Loucy (cell line): ENCODE measurements around the gene DDN.

Source experiments
- H2AFZ ChIP-seq: fragments of 200-600 bp; sonication (generic); 2 replicates; pipeline ENCODE4 v1.6.0; 2016; ENCODE audit warnings: antibody characterized with exemption, mild to moderate bottlenecking, low read length, moderate library complexity
- H3F3A ChIP-seq: fragments of 200-600 bp; 2 replicates; pipeline ENCODE4 v1.6.0; 2016; ENCODE audit warnings: antibody characterized with exemption, low read depth, mild to moderate bottlenecking
- H3K27me3 ChIP-seq: fragments of 200-600 bp; sonication (generic); 2 replicates; pipeline ENCODE4 v1.6.1; 2014; ENCODE audit warnings: low read length, mild to moderate bottlenecking; ENCODE audit not compliant: insufficient read depth, poor library complexity, severe bottlenecking
- H3K36me3 ChIP-seq: fragments of 200-600 bp; sonication (generic); 2 replicates; pipeline ENCODE4 v1.6.1; 2016; ENCODE audit warnings: low read length; ENCODE audit not compliant: insufficient read depth
- H3K4me1 ChIP-seq: fragments of 200-600 bp; sonication (generic); 2 replicates; pipeline ENCODE4 v1.5.1; 2014; ENCODE audit warnings: low read length, mild to moderate bottlenecking; ENCODE audit not compliant: insufficient read depth, poor library complexity, severe bottlenecking
- H3K4me2 ChIP-seq: fragments of 200-600 bp; sonication (generic); 2 replicates; pipeline ENCODE4 v1.6.0; 2014; ENCODE audit warnings: antibody characterized with exemption, low read length, low read depth, mild to moderate bottlenecking; ENCODE audit not compliant: poor library complexity, severe bottlenecking
- H3K4me3 ChIP-seq: fragments of 200-600 bp; sonication (generic); 2 replicates; pipeline ENCODE4 v1.5.1; 2014; ENCODE audit warnings: low read length, mild to moderate bottlenecking, mixed read lengths; ENCODE audit not compliant: poor library complexity, severe bottlenecking
- H3K79me2 ChIP-seq: fragments of 200-600 bp; sonication (generic); 2 replicates; pipeline ENCODE4 v1.6.1; 2014; ENCODE audit warnings: low read length; ENCODE audit not compliant: insufficient read depth
- H3K9ac ChIP-seq: fragments of 200-600 bp; sonication (generic); 2 replicates; pipeline ENCODE4 v1.6.0; 2014; ENCODE audit warnings: mild to moderate bottlenecking, low read depth, low read length, moderate library complexity; ENCODE audit not compliant: poor library complexity, severe bottlenecking
- H3K9me2 ChIP-seq: fragments of 200-600 bp; sonication (generic); replicated peaks from 2 replicates; pipeline ENCODE4 v1.6.1; 2016; ENCODE audit warnings: low read depth, low read length, mixed read lengths
- H3K9me3 ChIP-seq: fragments of 200-600 bp; sonication (generic); 2 replicates; pipeline ENCODE4 v1.6.1; 2014; ENCODE audit warnings: mild to moderate bottlenecking, antibody characterized with exemption, low read length, low read depth; ENCODE audit not compliant: insufficient read depth
- H4K20me1 ChIP-seq: fragments of 200-600 bp; sonication (generic); 2 replicates; pipeline ENCODE4 v1.6.0; 2014; ENCODE audit warnings: antibody characterized with exemption, low read length, mild to moderate bottlenecking; ENCODE audit not compliant: insufficient read depth, poor library complexity, severe bottlenecking
- CTCF ChIP-seq: fragments of 200-600 bp; sonication (generic); conservative IDR thresholded peaks from 2 replicates; pipeline ENCODE4 v1.5.1; 2014; ENCODE audit warnings: mild to moderate bottlenecking, antibody characterized with exemption, low read length
- EZH2phosphoT487 ChIP-seq: fragments of 200-600 bp; IDR thresholded peaks from 2 replicates; pipeline ENCODE4 v1.6.1; 2018; ENCODE audit warnings: antibody characterized with exemption, mild to moderate bottlenecking, moderate library complexity, borderline replicate concordance

The DDN gene

DNA sequence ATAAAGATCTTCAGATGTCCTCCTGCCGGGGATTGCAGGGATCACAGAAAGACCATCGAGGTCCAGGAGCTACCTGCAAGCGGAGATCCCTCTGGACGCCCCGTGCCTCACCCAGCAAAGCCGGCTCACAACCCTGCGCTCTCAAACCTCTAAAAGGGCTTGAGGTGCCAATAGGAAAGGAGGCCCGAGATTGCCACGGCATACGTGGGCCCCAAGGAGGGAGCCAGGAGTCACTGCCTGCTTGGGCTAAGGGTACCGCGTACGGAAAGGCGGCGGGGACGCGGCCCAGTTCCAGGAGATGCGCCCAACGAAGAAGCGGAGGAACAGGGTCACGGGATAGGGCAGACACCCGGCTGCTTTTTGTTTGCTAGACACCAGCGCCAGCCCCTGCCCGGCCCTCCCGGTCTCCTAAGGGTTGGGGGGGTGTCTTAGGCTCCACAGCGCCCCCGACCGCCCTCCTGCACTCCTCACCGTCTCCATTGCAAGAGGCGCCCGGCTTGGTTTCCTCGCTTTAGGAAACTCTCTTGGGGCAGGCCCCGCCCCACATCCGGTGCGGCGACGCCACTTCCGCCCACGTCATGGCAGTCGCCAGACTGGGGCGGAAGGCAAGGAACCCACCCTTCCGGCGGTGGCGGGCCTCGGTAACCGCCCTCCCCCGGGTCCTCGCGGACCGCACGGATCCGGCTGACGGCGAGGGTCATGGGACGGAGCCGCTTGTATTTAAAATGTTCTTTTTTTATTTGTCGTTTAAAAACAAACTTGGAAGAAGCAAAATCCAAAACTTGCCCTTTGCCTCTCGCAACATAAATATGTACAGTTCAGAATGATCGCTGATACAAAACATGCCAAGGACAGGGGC, 19.3 kb upstream of the DDN start, which contains the start of gene PRKAG1:
TSS of gene PRKAG1 (minus strand) at position 516 of the 859 bp plus-strand sequence. CDS start at position 480, 36 bp downstream.
- Histone ChIP-seq H3K36me3 (peaks cover 22% of the 10 kb centered on the region; the same call in 1 of the 2 replicates), H2AFZ (peak within 1 kb of the TSS; percentile 86), H3K4me3 (peak within 1 kb of the TSS; percentile 91), H3F3A (peaks cover 10% of the 10 kb centered on the region), H3K27me3 (no peaks in the 10 kb centered on the region), H4K20me1 (no peaks in the 10 kb centered on the region), H3K9ac (peak within 1 kb of the TSS; percentile 88), H3K4me1 (peaks cover 20% of the 10 kb centered on the region), H3K9me3 (no peaks in the 10 kb centered on the region), H3K79me2 (0 out of 2 replicates have a peak, but pooled peaks cover 11% of the 10 kb centered on the region), H3K9me2 (no peaks in the 10 kb centered on the region), H3K4me2 (peak within 1 kb of the TSS; percentile 89)
- TF ChIP-seq CTCF (peak; percentile 51), EZH2phosphoT487 (no peak)

DNA sequence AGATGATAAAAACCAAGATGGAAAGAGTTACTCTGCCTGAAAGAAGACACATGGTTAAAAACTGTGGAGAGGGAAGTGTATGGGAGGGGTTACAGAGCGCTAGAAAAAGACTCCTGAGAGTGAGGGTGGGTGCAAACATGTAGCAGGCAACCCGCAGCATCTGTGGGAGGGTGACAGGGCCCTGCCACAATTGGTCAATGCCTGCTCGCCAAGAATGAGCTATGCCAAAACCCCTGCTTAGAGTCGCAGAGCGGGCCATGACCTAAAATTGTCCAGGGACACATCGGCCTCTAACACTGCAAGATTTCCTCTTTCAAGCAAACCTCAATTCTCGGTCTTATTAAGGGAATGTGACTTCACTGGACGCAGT, 18.7 kb upstream of the DDN start:
- Histone ChIP-seq H3K9me3 (no peaks in the 10 kb centered on the region), H3K4me2 (peak overlapping the region; percentile 72), H3K36me3 (peaks cover 18% of the 10 kb centered on the region; the same call in 1 of the 2 replicates), H2AFZ (peak overlapping the region; percentile 86), H3K27me3 (no peaks in the 10 kb centered on the region), H3K79me2 (0 out of 2 replicates have a peak, but pooled peaks cover 11% of the 10 kb centered on the region), H3K9me2 (no peaks in the 10 kb centered on the region), H3K4me3 (peak overlapping the region; percentile 91), H4K20me1 (no peaks in the 10 kb centered on the region), H3K4me1 (peaks cover 20% of the 10 kb centered on the region), H3F3A (peaks cover 10% of the 10 kb centered on the region), H3K9ac (peak overlapping the region; percentile 88)
- TF ChIP-seq EZH2phosphoT487 (no peak), CTCF (no peak)

DNA sequence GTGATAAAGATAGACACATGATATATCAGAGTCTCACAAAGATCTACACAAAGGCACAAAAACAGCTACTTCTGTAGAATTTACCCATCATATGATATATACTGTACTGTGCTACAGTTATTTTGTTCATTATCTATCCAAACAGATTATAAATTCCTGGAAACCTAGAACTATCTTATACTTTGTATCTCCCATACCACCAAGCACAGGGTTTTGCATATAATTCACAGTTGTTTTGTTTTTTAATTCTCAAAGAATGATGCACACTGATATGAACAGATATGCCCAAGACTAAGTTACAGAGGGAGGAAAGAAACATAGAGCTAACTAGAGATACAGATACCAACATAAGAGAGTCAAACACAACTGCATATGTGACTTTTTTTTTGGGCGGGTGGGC, 16.0 kb upstream of the DDN start:
- Histone ChIP-seq H3F3A (peaks cover 10% of the 10 kb centered on the region), H3K4me2 (no peak overlapping the region), H3K9me3 (no peaks in the 10 kb centered on the region), H3K9ac (no peak overlapping the region), H3K27me3 (no peaks in the 10 kb centered on the region), H3K9me2 (no peaks in the 10 kb centered on the region), H3K4me3 (no peak overlapping the region), H3K79me2 (0 out of 2 replicates have a peak, but pooled peaks cover 11% of the 10 kb centered on the region), H3K36me3 (no peaks in the 10 kb centered on the region), H3K4me1 (peaks cover 20% of the 10 kb centered on the region), H4K20me1 (no peaks in the 10 kb centered on the region), H2AFZ (no peak overlapping the region)
- TF ChIP-seq EZH2phosphoT487 (no peak), CTCF (no peak)
